Ovary (tissue), 3 donors: ENCODE measurements around the gene CACNA2D3.

Source experiments
- CTCF ChIP-seq, 3 donors: fragments of 450-650 bp in 2 of 3; fragments of 200-600 bp in 1 of 3; IDR thresholded peaks; one replicate each; pipeline versions ENCODE4 v1.5.1 to v1.8.0; 2016 to 2022; ENCODE audit warnings: antibody characterized with exemption in 3 of 3, mild to moderate bottlenecking in 1 of 3
- EP300 ChIP-seq: sonication (generic); formaldehyde crosslinking; IDR thresholded peaks from one replicate; pipeline ENCODE4 v1.6.1; 2017; ENCODE audit warnings: antibody characterized with exemption
- POLR2A ChIP-seq: fragments of 450-650 bp; IDR thresholded peaks from one replicate; pipeline ENCODE4 v1.6.1; 2017; ENCODE audit warnings: antibody characterized with exemption, mild to moderate bottlenecking, moderate library complexity
- donor health status: DM: no; HTN: no; CAD: no.

GRCh38 chr3:54538346-54538745 lies 416.0 kb downstream of the CACNA2D3 start:
- TF ChIP-seq POLR2A (no peak), CTCF (IDR thresholded peaks at IDR 0.05) (no peak), EP300 (no peak)
